Measurements from ENCODE around the gene MSMP.

MSMP gene

DNA sequence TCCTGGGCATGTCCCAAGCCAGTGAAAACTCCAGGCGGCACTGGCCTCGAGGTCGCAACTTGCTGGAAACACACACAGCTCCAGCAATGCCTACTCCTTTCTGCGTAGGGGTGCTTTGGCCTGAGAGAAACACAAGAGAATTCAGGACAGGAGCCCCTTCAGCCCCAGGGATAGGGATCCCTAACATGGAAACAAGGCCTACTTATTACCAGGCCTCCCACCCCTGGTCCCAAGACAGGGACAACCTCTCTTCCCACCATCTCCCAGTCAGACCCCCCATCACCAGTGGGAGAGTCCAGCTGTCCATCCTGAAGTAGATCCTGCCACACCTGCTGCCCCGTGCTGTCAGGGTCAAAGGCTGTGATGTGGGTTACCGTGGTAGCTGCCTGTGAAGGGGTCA lies 13.8 kb downstream of the MSMP start:
- Histone ChIP-seq H3K4me1 (ENCODE audit: control insufficient read depth, insufficient read depth, low read length) (no peaks in the 10 kb centered on the region), H3K4me3 (ENCODE audit: low read length) (no peak overlapping the region), H3K9ac (ENCODE audit: low read length) (no peak overlapping the region), H3K27me3 (replicated peaks; ENCODE audit: control insufficient read depth, insufficient read depth, low read length) (no peaks in the 10 kb centered on the region), H3K36me3 (ENCODE audit: control insufficient read depth, insufficient read depth, low read length, severe bottlenecking) (peaks cover 94% of the 10 kb centered on the region), H3K9me3 (ENCODE audit: control insufficient read depth, low read length) (no peaks in the 10 kb centered on the region)
- no peak for DNase-seq (ENCODE audit: low read depth)

GRCh38 chr9:35738924-35739323 lies 15.2 kb downstream of the MSMP start:
- Histone ChIP-seq H3K9me3 (ENCODE audit: control insufficient read depth, low read length) (no peaks in the 10 kb centered on the region), H3K4me1 (ENCODE audit: control insufficient read depth, insufficient read depth, low read length) (peaks cover 6% of the 10 kb centered on the region), H3K36me3 (ENCODE audit: control insufficient read depth, insufficient read depth, low read length, severe bottlenecking) (peaks cover 95% of the 10 kb centered on the region), H3K27me3 (replicated peaks; ENCODE audit: control insufficient read depth, insufficient read depth, low read length) (no peaks in the 10 kb centered on the region), H3K4me3 (ENCODE audit: low read length) (no peak overlapping the region), H3K9ac (ENCODE audit: low read length) (no peak overlapping the region)
- no peak for DNase-seq (ENCODE audit: low read depth)

DNA sequence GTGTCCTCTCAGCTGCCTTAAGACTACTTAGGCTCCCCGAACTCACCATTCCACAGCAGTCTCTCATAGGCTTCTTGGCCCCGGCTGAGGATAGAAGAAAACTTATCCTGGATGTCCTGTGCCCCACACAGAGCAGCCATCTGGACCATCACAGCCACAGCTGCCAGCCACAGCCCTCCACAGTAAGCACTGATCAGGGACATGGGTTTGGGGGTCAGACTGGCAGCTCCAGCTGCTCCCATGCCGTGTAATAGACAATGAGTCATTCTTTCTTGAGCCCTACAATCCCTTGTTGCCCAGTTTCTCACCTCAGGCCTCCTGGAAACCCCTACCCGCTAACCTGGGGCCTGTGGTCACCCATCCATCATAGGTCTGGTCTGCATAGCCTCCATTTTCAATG lies 15.9 kb downstream of the MSMP start:
- no peaks in the 10 kb centered on the region for H3K9me3 ChIP-seq (ENCODE audit: control insufficient read depth, low read length)
- no peak overlapping the region for H3K4me3 ChIP-seq (ENCODE audit: low read length)
- H3K9ac ChIP-seq (ENCODE audit: low read length) = peak overlapping the region; percentile 5
- no peaks in the 10 kb centered on the region for H3K27me3 ChIP-seq (replicated peaks; ENCODE audit: control insufficient read depth, insufficient read depth, low read length)
- no peak for DNase-seq (ENCODE audit: low read depth)
- H3K36me3 ChIP-seq (ENCODE audit: control insufficient read depth, insufficient read depth, low read length, severe bottlenecking) = peaks cover 87% of the 10 kb centered on the region
- H3K4me1 ChIP-seq (ENCODE audit: control insufficient read depth, insufficient read depth, low read length) = peaks cover 14% of the 10 kb centered on the region

- H3K4me3 ChIP-seq (ENCODE audit: low read length) = no peak overlapping the region
- no peak overlapping the region for H3K9ac ChIP-seq (ENCODE audit: low read length)
- H3K4me1 ChIP-seq (ENCODE audit: control insufficient read depth, insufficient read depth, low read length) = peaks cover 19% of the 10 kb centered on the region
- H3K9me3 ChIP-seq (ENCODE audit: control insufficient read depth, low read length) = no peaks in the 10 kb centered on the region
- no peak for DNase-seq (ENCODE audit: low read depth)
- peaks cover 77% of the 10 kb centered on the region for H3K36me3 ChIP-seq (ENCODE audit: control insufficient read depth, insufficient read depth, low read length, severe bottlenecking)
- no peaks in the 10 kb centered on the region for H3K27me3 ChIP-seq (replicated peaks; ENCODE audit: control insufficient read depth, insufficient read depth, low read length)
These were observed 16.9 kb downstream of the MSMP start for GRCh38 chr9:35737143-35737542.

DNA sequence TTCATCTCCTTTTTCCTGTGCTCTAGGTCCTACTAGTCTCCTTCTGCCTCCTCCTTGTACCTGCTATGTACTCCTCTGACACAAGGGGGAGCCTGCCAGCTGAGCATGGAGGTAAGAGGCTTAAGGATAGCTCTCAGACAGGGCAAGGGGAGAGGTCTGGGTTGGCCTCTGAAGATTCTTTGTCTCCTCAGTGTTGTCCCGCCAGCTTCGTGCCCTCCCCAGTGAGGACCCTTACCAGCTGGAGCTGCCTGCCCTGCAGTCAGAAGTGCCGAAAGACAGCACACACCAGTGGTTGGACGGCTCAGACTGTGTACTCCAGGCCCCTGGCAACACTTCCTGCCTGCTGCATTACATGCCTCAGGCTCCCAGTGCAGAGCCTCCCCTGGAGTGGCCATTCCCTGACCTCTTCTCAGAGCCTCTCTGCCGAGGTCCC lies 17.9 kb downstream of the MSMP start:
- peak; percentile 84 for DNase-seq (ENCODE audit: low read depth)
- H3K4me1 ChIP-seq (ENCODE audit: control insufficient read depth, insufficient read depth, low read length) = peaks cover 19% of the 10 kb centered on the region
- no peaks in the 10 kb centered on the region for H3K9me3 ChIP-seq (ENCODE audit: control insufficient read depth, low read length)
- H3K36me3 ChIP-seq (ENCODE audit: control insufficient read depth, insufficient read depth, low read length, severe bottlenecking) = peaks cover 69% of the 10 kb centered on the region
- H3K4me3 ChIP-seq (ENCODE audit: low read length) = no peak overlapping the region
- H3K9ac ChIP-seq (ENCODE audit: low read length) = peak overlapping the region; percentile 18
- H3K27me3 ChIP-seq (replicated peaks; ENCODE audit: control insufficient read depth, insufficient read depth, low read length) = no peaks in the 10 kb centered on the region

- Histone ChIP-seq H3K36me3 (ENCODE audit: control insufficient read depth, insufficient read depth, low read length, severe bottlenecking) (peaks cover 48% of the 10 kb centered on the region), H3K27me3 (replicated peaks; ENCODE audit: control insufficient read depth, insufficient read depth, low read length) (no peaks in the 10 kb centered on the region), H3K9ac (ENCODE audit: low read length) (peak overlapping the region; percentile 99), H3K4me3 (ENCODE audit: low read length) (peak overlapping the region; percentile 97), H3K4me1 (ENCODE audit: control insufficient read depth, insufficient read depth, low read length) (peaks cover 38% of the 10 kb centered on the region), H3K9me3 (ENCODE audit: control insufficient read depth, low read length) (no peaks in the 10 kb centered on the region)
- no peak for DNase-seq (ENCODE audit: low read depth)
These were observed 20.0 kb downstream of the MSMP start for GRCh38 chr9:35734096-35734495.

DNA sequence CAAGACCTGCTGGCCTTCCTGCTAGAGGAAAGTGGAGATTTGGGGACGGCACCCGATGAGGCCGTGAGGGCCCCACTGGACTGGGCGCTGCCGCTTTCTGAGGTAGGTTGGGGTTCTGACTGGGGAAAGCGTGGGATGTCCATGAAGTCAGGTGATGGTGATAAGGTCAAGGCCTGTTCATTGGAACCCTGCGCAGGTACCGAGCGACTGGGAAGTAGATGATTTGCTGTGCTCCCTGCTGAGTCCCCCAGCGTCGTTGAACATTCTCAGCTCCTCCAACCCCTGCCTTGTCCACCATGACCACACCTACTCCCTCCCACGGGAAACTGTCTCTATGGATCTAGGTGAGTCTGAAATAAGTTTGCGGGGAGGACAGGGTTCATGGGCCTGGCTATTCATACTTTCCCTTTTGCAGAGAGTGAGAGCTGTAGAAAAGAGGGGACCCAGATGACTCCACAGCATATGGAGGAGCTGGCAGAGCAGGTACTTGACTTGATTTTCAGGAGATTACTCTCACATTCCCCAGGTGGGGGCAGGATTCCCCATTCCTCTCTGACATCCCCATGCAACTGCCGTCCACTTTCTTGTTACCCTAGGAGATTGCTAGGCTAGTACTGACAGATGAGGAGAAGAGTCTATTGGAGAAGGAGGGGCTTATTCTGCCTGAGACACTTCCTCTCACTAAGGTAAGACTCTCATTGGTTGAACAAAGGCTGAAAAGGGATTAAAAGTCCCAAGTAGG lies 21.1 kb downstream of the MSMP start:
- Histone ChIP-seq H3K9me3 (ENCODE audit: control insufficient read depth, low read length) (no peaks in the 10 kb centered on the region), H3K4me3 (ENCODE audit: low read length) (peak overlapping the region; percentile 97), H3K9ac (ENCODE audit: low read length) (peak overlapping the region; percentile 99), H3K27me3 (replicated peaks; ENCODE audit: control insufficient read depth, insufficient read depth, low read length) (no peaks in the 10 kb centered on the region), H3K36me3 (ENCODE audit: control insufficient read depth, insufficient read depth, low read length, severe bottlenecking) (peaks cover 37% of the 10 kb centered on the region), H3K4me1 (ENCODE audit: control insufficient read depth, insufficient read depth, low read length) (peaks cover 50% of the 10 kb centered on the region)
- peak; percentile 56 for DNase-seq (ENCODE audit: low read depth)

- peaks cover 30% of the 10 kb centered on the region for H3K36me3 ChIP-seq (ENCODE audit: control insufficient read depth, insufficient read depth, low read length, severe bottlenecking)
- peak; percentile 99 for DNase-seq (ENCODE audit: low read depth)
- no peaks in the 10 kb centered on the region for H3K27me3 ChIP-seq (replicated peaks; ENCODE audit: control insufficient read depth, insufficient read depth, low read length)
- H3K4me1 ChIP-seq (ENCODE audit: control insufficient read depth, insufficient read depth, low read length) = peaks cover 57% of the 10 kb centered on the region
- H3K4me3 ChIP-seq (ENCODE audit: low read length) = peak within 1 kb of the TSS; percentile 97
- H3K9me3 ChIP-seq (ENCODE audit: control insufficient read depth, low read length) = no peaks in the 10 kb centered on the region
- peak within 1 kb of the TSS; percentile 99 for H3K9ac ChIP-seq (ENCODE audit: low read length)
These were observed 21.8 kb downstream of the MSMP start, which contains the start of the genes CREB3 and TLN1 for GRCh38 chr9:35732185-35732799. CREB3 (plus strand) TSS chr9:35732666; CDS start chr9:35732773, 107 bp downstream. TLN1 (minus strand) TSS chr9:35732195; CDS start chr9:35725694, 6,501 bp downstream.

DNA sequence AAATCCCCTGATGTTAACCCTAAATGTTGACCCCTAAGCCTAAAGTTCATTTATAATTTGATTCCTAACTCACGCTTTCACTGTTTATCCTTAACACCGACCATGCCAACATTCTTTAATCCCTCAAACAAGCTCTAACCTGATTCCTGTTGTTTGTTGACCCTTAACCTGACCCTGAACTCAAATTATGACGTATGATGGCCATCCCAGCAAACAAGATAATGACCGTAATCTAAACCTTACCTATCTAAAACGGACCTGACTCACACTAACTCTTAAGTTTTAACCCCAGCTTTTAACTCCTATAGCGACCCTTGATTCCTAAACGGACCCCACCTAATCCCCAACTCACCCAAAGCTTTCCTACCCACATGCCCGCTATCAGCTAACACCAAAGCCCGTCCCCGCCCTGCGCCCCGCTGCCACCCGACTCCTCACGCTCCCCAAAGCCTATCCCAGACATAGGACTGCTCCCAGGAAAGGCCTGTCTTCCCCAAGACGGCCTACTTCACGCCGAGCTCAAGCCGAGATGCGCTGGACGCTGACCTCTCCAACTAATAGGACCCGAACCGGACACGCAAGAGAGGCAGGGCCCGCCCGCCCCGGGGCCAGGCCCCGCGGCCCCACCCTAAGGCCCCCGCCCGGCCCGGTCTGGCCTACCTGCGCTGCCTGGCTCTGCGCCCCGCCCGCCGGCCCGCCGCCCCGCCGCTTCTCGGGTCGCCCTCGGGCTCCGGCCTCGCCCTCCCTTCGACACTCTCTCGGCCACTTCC lies 22.5 kb downstream of the MSMP start:
- Histone ChIP-seq H3K27me3 (replicated peaks; ENCODE audit: control insufficient read depth, insufficient read depth, low read length) (no peaks in the 10 kb centered on the region), H3K36me3 (ENCODE audit: control insufficient read depth, insufficient read depth, low read length, severe bottlenecking) (peaks cover 23% of the 10 kb centered on the region), H3K4me1 (ENCODE audit: control insufficient read depth, insufficient read depth, low read length) (peaks cover 63% of the 10 kb centered on the region), H3K9ac (ENCODE audit: low read length) (peak overlapping the region; percentile 99), H3K9me3 (ENCODE audit: control insufficient read depth, low read length) (no peaks in the 10 kb centered on the region), H3K4me3 (ENCODE audit: low read length) (peak overlapping the region; percentile 97)
- no peak for DNase-seq (ENCODE audit: low read depth)

GRCh38 chr9:35730486-35730854 lies 23.6 kb downstream of the MSMP start:
- no peak for DNase-seq (ENCODE audit: low read depth)
- H3K9me3 ChIP-seq (ENCODE audit: control insufficient read depth, low read length) = no peaks in the 10 kb centered on the region
- H3K27me3 ChIP-seq (replicated peaks; ENCODE audit: control insufficient read depth, insufficient read depth, low read length) = no peaks in the 10 kb centered on the region
- H3K36me3 ChIP-seq (ENCODE audit: control insufficient read depth, insufficient read depth, low read length, severe bottlenecking) = peaks cover 15% of the 10 kb centered on the region
- peak overlapping the region; percentile 97 for H3K4me3 ChIP-seq (ENCODE audit: low read length)
- peaks cover 71% of the 10 kb centered on the region for H3K4me1 ChIP-seq (ENCODE audit: control insufficient read depth, insufficient read depth, low read length)
- H3K9ac ChIP-seq (ENCODE audit: low read length) = peak overlapping the region; percentile 99
